Neural progenitor cell (in vitro differentiated cells): Measurements from ENCODE around the gene PRICKLE2.

Experiments used
- CTCF ChIP-seq: fragments of 200-600 bp; sonication (generic); IDR thresholded peaks from 2 replicates; pipeline ENCODE4 v1.5.1; 2017; ENCODE audit warnings: antibody characterized with exemption, mild to moderate bottlenecking
- EZH2phosphoT487 ChIP-seq: fragments of 200-600 bp; sonication (generic); IDR thresholded peaks from 2 replicates; pipeline ENCODE4 v1.6.1; 2017; ENCODE audit warnings: antibody characterized with exemption

GRCh38 chr3:64095802-64096201 is 129.5 kb downstream of the PRICKLE2 start:
- TF ChIP-seq EZH2phosphoT487 (no peak), CTCF (no peak)
